Fibroblast of mammary gland (primary cell): ENCODE data around the gene TSPAN13.

ENCODE experiments used
- DNase-seq: peaks from one replicate; pipeline ENCODE4 v3.0.0-alpha.2; 2010; ENCODE audit warnings: low read depth
- H3K4me3 ChIP-seq: 2 replicates; pipeline ENCODE4 v1.5.1; 2011; ENCODE audit warnings: low read depth, mild to moderate bottlenecking, low read length, moderate library complexity; ENCODE audit not compliant: control insufficient read depth
- TF ChIP-seq, protein P1 (sequence below): conservative IDR thresholded peaks from 2 replicates; pipeline ENCODE4 v1.5.1; 2011; ENCODE audit warnings: low read depth, low read length, inconsistent platforms; ENCODE audit not compliant: control insufficient read depth, insufficient read depth

Gene TSPAN13

DNA sequence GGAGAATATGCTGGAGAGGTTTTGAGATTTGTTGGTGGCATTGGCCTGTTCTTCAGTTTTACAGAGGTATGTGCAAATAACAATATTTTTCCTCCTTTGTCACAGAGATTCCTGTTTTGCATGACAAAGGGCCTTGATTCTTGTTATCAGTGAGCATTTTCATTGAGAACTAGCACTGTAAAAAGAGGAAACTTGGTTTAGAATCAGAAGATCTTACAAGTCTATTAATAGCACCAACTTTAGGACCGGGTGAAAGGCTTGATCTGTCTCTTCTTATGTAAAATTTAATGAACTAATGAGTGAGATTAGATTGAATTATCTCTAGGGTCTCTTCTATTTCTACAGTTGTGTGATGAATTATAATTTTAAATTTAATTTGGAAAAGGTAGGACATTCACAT is 25.5 kb downstream of the TSPAN13 start:
- TF ChIP-seq, protein P1, sequence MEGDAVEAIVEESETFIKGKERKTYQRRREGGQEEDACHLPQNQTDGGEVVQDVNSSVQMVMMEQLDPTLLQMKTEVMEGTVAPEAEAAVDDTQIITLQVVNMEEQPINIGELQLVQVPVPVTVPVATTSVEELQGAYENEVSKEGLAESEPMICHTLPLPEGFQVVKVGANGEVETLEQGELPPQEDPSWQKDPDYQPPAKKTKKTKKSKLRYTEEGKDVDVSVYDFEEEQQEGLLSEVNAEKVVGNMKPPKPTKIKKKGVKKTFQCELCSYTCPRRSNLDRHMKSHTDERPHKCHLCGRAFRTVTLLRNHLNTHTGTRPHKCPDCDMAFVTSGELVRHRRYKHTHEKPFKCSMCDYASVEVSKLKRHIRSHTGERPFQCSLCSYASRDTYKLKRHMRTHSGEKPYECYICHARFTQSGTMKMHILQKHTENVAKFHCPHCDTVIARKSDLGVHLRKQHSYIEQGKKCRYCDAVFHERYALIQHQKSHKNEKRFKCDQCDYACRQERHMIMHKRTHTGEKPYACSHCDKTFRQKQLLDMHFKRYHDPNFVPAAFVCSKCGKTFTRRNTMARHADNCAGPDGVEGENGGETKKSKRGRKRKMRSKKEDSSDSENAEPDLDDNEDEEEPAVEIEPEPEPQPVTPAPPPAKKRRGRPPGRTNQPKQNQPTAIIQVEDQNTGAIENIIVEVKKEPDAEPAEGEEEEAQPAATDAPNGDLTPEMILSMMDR: no peak
- no peak for DNase-seq
- no peak overlapping the region for H3K4me3 ChIP-seq

DNA sequence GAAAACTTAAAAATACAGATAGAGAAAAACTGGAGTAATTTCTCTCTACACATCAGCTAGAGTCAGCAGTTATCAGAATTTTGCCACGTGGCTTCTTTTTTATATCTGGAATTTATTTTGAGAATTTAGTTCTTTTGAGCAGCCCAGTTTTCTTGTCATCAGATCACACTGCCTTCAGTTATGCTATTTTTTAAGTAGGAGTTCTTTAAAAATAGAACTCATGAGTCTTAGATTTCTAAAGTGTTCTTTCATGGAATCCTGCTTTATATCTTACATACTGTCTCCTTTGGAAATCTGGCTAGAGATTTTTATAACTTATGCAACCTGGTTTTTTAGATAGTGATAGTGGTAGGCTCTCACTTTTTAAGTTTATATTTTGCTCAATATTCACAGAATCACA is 27.0 kb downstream of the TSPAN13 start:
- no peak overlapping the region for H3K4me3 ChIP-seq
- TF ChIP-seq, protein P1: no peak
- DNase-seq: no peak

DNA sequence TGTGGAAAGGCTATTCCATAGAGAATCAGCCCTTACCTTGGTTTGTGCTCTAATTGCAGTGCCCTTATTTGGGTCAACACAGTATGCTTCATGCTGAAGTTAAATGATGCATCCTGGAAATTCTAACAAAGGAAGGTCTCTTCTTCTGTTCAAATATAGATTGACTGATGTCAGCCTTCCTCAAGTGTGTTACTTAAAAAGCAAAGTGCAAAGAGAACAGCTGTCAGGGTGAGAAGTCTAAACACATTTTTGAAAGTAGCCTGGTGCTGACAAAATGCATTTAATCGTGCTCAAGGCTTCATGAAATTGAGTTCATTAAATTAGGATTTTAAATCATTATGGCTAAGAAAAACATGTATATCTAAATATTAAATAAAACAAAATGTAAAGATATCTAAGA is 31.8 kb downstream of the TSPAN13 start:
- no peak for DNase-seq
- no peak overlapping the region for H3K4me3 ChIP-seq
- TF ChIP-seq, protein P1: no peak

DNA sequence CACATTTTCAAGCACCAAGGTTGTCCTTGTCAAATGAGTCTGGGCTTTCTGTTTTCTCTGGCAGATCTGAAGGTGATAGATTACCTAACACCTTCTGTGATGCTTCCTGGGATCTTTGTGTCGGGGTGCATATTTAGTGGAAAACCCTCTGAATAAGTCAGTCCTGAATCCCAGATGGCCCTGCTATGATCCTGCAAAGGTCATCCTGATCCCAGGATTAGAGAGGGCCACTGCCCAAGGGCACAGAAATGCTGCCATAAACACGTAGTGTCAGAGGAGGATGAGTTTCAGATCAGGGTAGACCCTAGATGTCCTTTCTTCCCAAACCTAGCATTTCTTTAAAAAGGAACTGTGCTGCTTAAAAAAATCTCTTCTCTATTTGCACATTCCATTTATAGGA is 32.3 kb downstream of the TSPAN13 start:
- TF ChIP-seq, protein P1: no peak
- no peak overlapping the region for H3K4me3 ChIP-seq
- DNase-seq: no peak

DNA sequence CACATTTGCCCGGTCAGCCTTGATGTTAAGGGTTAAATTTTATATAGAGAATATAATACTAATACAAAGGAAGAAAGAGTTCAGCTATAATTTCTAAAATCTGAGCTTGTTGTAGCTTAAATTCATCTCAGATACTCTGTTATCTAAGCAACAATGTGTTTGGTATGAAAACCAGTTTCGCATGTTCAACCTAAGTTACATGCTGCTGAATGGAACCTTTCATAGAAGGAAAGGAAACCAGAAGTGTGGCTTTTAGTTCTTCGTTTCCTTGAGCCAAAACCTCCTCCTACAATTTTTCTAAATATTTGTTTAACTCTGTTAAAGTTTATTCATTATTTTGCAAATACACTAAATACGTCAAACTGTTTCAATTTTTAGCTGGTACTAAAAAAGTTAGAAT is 32.7 kb downstream of the TSPAN13 start:
- H3K4me3 ChIP-seq: no peak overlapping the region

DNA sequence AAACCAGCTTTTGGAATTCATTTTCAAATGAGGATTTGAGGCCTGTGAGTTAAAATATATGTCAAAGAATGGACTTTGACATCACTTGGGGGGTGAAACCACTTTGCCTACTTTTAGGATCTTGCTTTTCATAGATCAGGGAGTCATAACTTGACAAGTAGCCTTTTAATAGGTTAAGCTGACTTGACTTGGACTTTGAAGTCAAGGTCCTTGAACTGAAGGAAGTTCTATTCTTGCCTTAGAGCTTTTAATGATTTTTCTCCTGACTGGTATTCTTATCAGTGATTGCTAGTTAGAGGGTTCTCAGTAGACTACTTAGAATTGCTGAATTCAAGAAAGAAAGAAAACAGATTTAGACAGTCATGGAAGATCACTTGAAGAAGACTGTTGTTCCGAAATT is 33.6 kb downstream of the TSPAN13 start:
- DNase-seq: no peak
- no peak overlapping the region for H3K4me3 ChIP-seq
- TF ChIP-seq, protein P1: no peak

More for the DNA sequence above, 32.7 kb downstream of the TSPAN13 start:
- no peak for DNase-seq
- TF ChIP-seq, protein P1: no peak

DNA sequence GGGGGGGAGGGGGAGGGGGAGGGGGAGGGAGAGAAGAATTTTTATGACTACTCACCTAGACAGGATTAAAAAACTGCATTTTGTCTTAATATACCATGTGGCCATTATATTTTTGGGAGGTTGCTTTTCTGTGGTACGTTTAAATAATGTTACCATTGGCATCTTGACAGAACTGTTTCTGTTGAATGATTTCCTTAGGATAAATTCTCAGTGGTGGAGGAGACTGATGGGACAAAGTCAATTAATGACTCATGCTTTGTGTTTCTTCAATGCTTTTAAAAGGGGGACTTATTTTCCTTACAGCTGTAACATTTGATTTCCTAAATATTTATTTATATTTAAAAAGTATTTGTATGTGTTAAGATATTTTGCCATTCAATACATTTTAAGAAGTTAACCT is 37.5 kb downstream of the TSPAN13 start:
- TF ChIP-seq, protein P1: no peak

More for the DNA sequence above, 37.5 kb downstream of the TSPAN13 start:
- peak; percentile 58 for DNase-seq
- H3K4me3 ChIP-seq: no peak overlapping the region
